Smooth muscle cell (in vitro differentiated cells): ENCODE data around the gene EIF6. TPM values are rescaled to one million over a fixed set of nuclear protein-coding genes. Genes with fewer than 3 reads are reported as not detected.

Experiments
- DNase-seq: peaks from one replicate; lab custom pipeline; 2025; ENCODE audit not compliant: unreplicated experiment; lab: John Stamatoyannopoulos, UW
- H2AFZ ChIP-seq: fragments of 200-600 bp; sonication (generic); 2 replicates; pipeline ENCODE4 v1.6.0; 2016; ENCODE audit warnings: antibody characterized with exemption, low read depth, mild to moderate bottlenecking
- H3F3A ChIP-seq: fragments of 200-600 bp; sonication (generic); 2 replicates; pipeline ENCODE4 v1.6.0; 2017; ENCODE audit warnings: antibody characterized with exemption, low read depth
- H3K27ac ChIP-seq: fragments of 200-600 bp; sonication (generic); 2 replicates; pipeline ENCODE4 v1.5.1; 2016; ENCODE audit warnings: low read depth, mild to moderate bottlenecking
- H3K27me3 ChIP-seq: fragments of 200-600 bp; sonication (generic); 2 replicates; pipeline ENCODE4 v1.6.1; 2016; ENCODE audit warnings: low read depth, mild to moderate bottlenecking
- H3K36me3 ChIP-seq: fragments of 200-600 bp; sonication (generic); 2 replicates; pipeline ENCODE4 v1.5.1; 2016; ENCODE audit warnings: low read depth
- H3K4me1 ChIP-seq: fragments of 200-600 bp; sonication (generic); 2 replicates; pipeline ENCODE4 v1.5.1; 2016; ENCODE audit warnings: low read depth
- H3K4me2 ChIP-seq: fragments of 200-600 bp; sonication (generic); 2 replicates; pipeline ENCODE4 v1.6.0; 2016; ENCODE audit warnings: mild to moderate bottlenecking
- H3K4me3 ChIP-seq: fragments of 200-600 bp; sonication (generic); 2 replicates; pipeline ENCODE4 v1.5.1; 2016; ENCODE audit warnings: mild to moderate bottlenecking
- H3K79me2 ChIP-seq: fragments of 200-600 bp; sonication (generic); 2 replicates; pipeline ENCODE4 v1.6.0; 2016; ENCODE audit warnings: low read depth, mild to moderate bottlenecking
- H3K9ac ChIP-seq: fragments of 200-600 bp; sonication (generic); 2 replicates; pipeline ENCODE4 v1.6.0; 2016; ENCODE audit warnings: low read depth
- H3K9me3 ChIP-seq: fragments of 200-600 bp; sonication (generic); replicated peaks from 2 replicates; pipeline ENCODE4 v1.5.1; 2016; ENCODE audit warnings: low read depth
- H4K20me1 ChIP-seq: fragments of 200-600 bp; sonication (generic); 2 replicates; pipeline ENCODE4 v1.6.0; 2016; ENCODE audit warnings: low read depth
- CTCF ChIP-seq: fragments of 200-600 bp; sonication (generic); IDR thresholded peaks from 2 replicates; pipeline ENCODE4 v1.5.1; 2017; ENCODE audit warnings: borderline replicate concordance, mild to moderate bottlenecking, antibody characterized with exemption; ENCODE audit not compliant: insufficient read depth, poor library complexity, severe bottlenecking
- WGBS: methylation state at CpG from one replicate; pipeline ENCODE4 v1.1.7; 2016; ENCODE audit warnings: low lambda C conversion rate; 5-methylcytosine and 5-hydroxymethylcytosine counted together
- polyA plus RNA-seq: library from polyadenylated mRNA; unstranded; fragments of >200 nt; fragmentation: Nextera tagmentation; extraction: Ambion mirVana; gene quantifications from 2 replicates; pipeline ENCODE4 v1.2.1, GENCODE V29; 2016
- total RNA-seq: library from RNA; depleted of rRNA; stranded (reverse); fragments of >200 nt; gene quantifications from 2 replicates; pipeline ENCODE4 v1.2.3, GENCODE V29; 2014

EIF6 gene
- total and polyA plus RNA-seq, 2 experiments from 2014 or later = 110 to 179 TPM

GRCh38 chr20:35294293-35294685 is 9.7 kb upstream of the EIF6 start:
- Histone ChIP-seq H3K79me2 (no peaks in the 10 kb centered on the region), H3K4me2 (no peak overlapping the region), H3K9ac (no peak overlapping the region), H3K9me3 (no peaks in the 10 kb centered on the region), H3K27ac (no peak overlapping the region), H3K27me3 (no peaks in the 10 kb centered on the region), H2AFZ (no peak overlapping the region), H3F3A (no peaks in the 10 kb centered on the region), H3K36me3 (no peaks in the 10 kb centered on the region), H3K4me3 (no peak overlapping the region), H3K4me1 (no peaks in the 10 kb centered on the region), H4K20me1 (no peaks in the 10 kb centered on the region)
- TF ChIP-seq CTCF = no peak
- no peak for DNase-seq
- 73% methylated on average over 5 of the region's 5 CpGs for WGBS

- no peak for TF ChIP-seq CTCF
- Histone ChIP-seq H4K20me1 (no peaks in the 10 kb centered on the region), H3K27me3 (no peaks in the 10 kb centered on the region), H3K4me3 (no peak overlapping the region), H3K27ac (no peak overlapping the region), H3K9ac (no peak overlapping the region), H3F3A (no peaks in the 10 kb centered on the region), H2AFZ (no peak overlapping the region), H3K4me2 (no peak overlapping the region), H3K36me3 (no peaks in the 10 kb centered on the region), H3K79me2 (no peaks in the 10 kb centered on the region), H3K4me1 (no peaks in the 10 kb centered on the region), H3K9me3 (no peaks in the 10 kb centered on the region)
- no peak for DNase-seq
- WGBS = 96% methylated on average over 19 of the region's 19 CpGs
Observed at GRCh38 chr20:35293303-35294292, 9.0 kb upstream of the EIF6 start.

GRCh38 chr20:35292504-35293285 is 8.1 kb upstream of the EIF6 start:
- Histone ChIP-seq H2AFZ (no peak overlapping the region), H3K36me3 (no peaks in the 10 kb centered on the region), H3K4me1 (no peaks in the 10 kb centered on the region), H3F3A (no peaks in the 10 kb centered on the region), H3K27me3 (no peaks in the 10 kb centered on the region), H3K27ac (no peak overlapping the region), H3K79me2 (no peaks in the 10 kb centered on the region), H4K20me1 (no peaks in the 10 kb centered on the region), H3K9me3 (no peaks in the 10 kb centered on the region), H3K4me2 (no peak overlapping the region), H3K4me3 (no peak overlapping the region), H3K9ac (no peak overlapping the region)
- no peak for DNase-seq
- 80% methylated on average over 23 of the region's 23 CpGs for WGBS
- no peak for TF ChIP-seq CTCF
